ENCODE data around the gene TGFA.

TGFA gene

GRCh38 chr2:70523996-70524965, 29.3 kb downstream of the TGFA start:
- no peak for DNase-seq (ENCODE audit: low read depth, low spot score)

GRCh38 chr2:70523672-70523995, 30.0 kb downstream of the TGFA start:
- no peak for DNase-seq (ENCODE audit: low read depth, low spot score)

DNA sequence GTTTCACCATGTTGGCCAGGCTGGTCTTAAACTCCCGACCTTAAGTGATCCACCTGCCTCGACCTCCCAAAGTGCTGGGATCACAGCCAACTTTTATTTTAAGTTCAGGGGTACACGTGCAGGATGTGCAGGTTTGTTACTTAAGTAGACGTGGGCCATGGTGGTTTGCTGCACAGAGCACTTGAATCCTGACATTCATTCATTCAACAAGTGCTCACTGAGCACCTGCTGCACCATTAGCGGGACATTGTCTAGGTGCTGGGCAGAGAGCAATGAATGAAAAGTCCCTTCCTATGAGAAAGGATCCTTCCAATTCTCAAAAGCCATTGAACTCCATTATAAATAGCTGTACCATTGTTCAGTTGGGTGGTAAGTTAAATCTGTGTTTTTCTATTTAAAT, 31.0 kb downstream of the TGFA start:
- no peak for DNase-seq (ENCODE audit: low read depth, low spot score)

GRCh38 chr2:70520825-70521224, 32.8 kb downstream of the TGFA start:
- DNase-seq (ENCODE audit: low read depth, low spot score): no peak

GRCh38 chr2:70519453-70519852, 34.2 kb downstream of the TGFA start:
- no peak for DNase-seq (ENCODE audit: low read depth, low spot score)

GRCh38 chr2:70518557-70518956, 35.1 kb downstream of the TGFA start:
- DNase-seq (ENCODE audit: low read depth, low spot score): no peak

DNA sequence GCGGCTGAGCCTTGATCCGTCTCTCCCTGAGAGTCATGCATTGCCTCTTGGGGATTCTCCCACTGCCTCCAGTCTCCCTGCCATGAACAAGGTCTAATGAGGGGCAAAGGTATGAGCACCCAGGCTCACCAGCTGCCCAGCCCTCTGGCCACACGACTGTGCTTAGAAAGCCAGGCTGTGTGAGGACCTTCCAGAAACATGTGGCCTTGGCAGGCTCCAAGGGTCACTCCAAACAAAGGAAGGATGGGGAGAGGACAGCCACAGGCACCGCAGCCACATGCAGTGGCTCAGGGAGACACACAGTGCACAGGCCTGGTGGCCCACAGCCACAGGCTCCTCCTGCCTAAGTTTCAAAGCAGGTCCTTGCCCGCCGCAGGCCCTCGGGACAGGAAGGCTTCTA, 35.8 kb downstream of the TGFA start:
- no peak for DNase-seq (ENCODE audit: low read depth, low spot score)

DNA sequence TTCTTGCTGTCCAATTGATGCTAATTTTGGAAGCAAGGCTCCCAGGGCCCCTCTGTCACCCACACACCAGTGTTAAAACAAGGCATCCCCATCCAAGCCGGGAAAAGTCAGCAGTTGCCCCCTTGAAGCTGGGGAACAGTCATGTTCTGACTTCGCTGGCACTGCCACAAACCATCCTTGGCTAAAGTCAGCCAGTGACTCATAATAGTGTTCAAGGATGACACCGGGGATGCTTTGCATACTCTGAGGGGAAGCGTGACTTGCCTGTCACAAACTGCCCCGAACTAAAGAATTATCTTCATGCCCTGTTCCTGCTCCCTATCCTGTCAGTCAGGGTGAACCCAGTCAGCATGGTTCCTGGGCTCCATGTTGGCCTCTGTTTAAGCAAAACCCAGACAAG, 37.0 kb downstream of the TGFA start:
- no peak for DNase-seq (ENCODE audit: low read depth, low spot score)

GRCh38 chr2:70515938-70516337, 37.7 kb downstream of the TGFA start:
- DNase-seq (ENCODE audit: low read depth, low spot score): no peak

GRCh38 chr2:70514612-70515055, 39.0 kb downstream of the TGFA start:
- no peak for DNase-seq (ENCODE audit: low read depth, low spot score)

DNA sequence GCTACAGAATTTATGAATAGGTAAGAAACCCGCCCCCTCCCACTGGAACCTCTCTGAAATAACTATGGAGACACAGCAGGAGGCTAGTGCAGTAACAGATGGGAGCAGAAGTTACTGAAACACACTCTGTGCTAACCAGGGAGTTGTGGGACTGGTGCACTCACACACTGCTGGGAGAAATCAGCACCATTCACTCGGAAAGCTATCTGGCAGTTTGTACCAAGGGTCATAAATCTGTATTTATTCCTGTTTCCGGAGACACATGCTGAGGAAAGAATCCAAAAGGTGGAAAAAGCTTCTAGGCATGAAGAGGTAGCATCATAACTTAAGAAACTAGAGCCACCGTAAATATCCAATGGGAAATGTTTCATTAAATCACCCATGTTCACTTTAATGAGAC, 39.9 kb downstream of the TGFA start:
- DNase-seq (ENCODE audit: low read depth, low spot score): no peak

- no peak for DNase-seq (ENCODE audit: low read depth, low spot score)
Measured at GRCh38 chr2:70511971-70512729, 41.5 kb downstream of the TGFA start.

- DNase-seq (ENCODE audit: low read depth, low spot score): no peak
Measured at GRCh38 chr2:70510313-70510712, 43.3 kb downstream of the TGFA start.

GRCh38 chr2:70509565-70509964, 44.1 kb downstream of the TGFA start:
- no peak for DNase-seq (ENCODE audit: low read depth, low spot score)

DNA sequence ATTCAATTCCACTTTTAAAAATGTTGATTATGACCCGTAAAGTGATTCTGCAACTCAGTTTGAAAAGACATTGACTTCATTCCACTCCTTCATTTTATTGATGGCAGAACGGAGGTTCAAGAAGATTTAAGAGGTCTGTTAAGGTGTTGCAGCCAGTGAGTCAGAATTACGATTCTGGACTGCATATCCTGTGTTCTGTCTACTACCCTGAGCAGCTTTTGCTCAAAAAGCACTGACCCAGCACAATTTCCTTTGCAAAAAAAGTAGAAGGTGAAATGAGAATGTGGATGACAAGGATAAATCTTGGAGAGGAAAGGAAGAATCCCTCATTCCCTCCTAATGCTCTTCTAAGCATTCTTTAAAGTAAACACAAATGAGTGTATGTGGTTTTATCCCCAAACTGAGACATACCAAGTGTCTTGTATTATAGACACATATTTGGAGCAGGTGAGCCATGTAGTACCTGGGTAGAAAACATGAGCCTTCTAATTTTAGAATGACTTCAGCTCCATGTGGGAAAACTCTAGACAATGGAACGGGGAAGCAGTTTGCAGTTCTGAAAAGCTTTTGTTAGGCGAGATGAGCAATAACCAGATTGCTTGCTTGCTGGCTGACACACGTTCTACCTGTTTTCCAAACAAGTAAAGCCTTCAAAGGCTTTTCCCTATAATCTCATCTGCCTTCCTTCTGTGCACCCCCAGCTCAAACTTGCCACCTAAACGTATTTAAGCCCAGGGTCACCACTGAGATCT, 44.7 kb downstream of the TGFA start:
- no peak for DNase-seq (ENCODE audit: low read depth, low spot score)

DNA sequence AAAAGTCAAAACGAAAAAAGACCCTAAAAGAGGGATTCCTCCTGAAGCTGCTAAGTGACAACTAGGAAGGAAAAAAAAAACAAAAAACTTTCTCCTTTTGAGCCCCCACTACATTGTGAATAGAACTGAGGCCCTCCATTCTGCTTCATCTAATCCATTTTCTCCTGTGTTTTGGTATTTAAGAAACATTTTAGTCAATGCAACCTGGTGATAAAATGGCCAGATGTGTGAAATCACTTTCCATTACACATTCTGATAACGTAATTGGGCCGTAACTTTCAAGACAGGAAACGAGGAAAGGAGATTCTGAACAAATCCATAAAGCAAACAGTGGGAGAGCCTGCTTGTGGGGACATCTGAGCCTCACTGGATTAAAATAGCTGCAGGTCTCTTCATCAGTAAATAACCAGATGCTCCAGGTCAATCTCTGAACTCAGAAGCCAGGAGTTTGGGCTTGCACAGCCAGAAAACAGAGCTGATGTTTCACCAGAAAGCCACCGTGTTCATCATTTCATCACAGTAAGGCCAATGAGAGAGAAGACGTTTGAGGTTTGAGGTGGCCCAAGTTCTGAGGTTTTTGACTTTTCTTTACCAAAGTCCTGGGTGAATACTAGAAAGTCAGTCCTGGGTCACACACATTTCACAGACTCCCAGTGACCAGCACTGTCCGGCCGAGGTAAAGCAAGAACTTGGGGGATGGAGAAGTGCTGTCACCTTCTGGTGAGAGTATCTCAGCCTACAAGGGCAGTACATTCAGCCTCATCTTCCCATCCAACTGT, 47.8 kb downstream of the TGFA start:
- no peak for DNase-seq (ENCODE audit: low read depth, low spot score)

DNA sequence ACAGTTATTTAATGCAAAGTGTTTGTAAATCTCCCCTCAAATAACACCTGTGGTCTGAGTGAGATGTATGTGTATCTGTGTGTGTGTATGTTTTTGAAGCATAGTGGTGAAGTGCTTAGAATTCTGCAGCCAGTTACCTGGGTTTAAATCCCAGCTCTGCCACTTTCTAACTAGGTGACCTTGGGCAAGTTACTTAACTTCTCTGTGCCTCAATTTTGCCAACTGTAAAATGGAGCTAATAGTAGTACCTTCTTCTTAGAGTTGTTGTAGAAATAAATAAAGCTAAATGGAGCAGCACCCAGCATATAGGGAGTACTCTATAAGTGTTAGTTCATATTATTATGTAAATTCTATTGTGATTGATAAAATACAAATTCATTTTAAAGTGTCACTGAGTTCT, 48.9 kb downstream of the TGFA start:
- no peak for DNase-seq (ENCODE audit: low read depth, low spot score)

GRCh38 chr2:70503896-70504295, 49.7 kb downstream of the TGFA start:
- no peak for DNase-seq (ENCODE audit: low read depth, low spot score)

DNA sequence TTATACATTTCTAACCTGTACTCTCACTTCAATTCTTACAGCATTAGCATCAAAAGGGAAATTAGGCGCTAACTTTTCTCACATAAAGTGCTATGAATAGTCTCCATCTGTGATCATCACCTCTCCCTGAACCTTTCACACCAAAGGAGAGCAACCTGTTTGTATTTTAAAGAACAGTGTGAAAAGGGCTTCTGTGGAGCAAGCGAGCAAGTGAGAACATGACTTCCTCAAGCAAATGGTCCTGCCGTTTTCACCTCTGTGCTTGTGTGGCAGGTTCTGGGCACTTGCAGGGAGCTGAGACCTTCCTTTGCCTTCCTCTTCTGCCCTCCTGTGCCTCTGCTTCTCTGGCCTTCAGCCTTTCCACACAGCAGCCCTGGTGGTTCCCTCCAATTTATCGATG, 51.9 kb downstream of the TGFA start:
- DNase-seq (ENCODE audit: low read depth, low spot score): no peak

DNA sequence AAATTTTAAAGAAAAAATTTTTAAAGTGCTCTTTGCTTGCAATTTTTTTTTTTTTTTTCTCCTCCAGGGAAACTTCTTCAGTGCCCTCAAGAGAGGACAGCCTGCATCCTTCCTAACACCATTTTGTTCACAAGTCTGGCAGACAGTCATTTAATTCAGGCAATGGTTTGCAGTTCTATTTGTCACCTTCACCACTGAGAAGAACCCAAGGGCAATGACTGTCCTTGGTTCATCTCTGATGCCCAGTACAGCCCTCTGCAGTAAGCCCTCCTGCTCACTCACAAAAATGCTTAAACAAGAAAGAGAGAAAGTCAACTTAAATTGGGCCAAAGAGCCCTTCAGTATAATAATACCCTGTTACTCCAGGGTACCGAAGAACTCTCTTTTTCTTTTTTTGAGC, 52.4 kb downstream of the TGFA start:
- no peak for DNase-seq (ENCODE audit: low read depth, low spot score)

GRCh38 chr2:70499253-70499652, 54.4 kb downstream of the TGFA start:
- no peak for DNase-seq (ENCODE audit: low read depth, low spot score)

Measured in brain pericyte (primary cell).